SK-N-SH (cell line): ENCODE results near the gene TRAPPC3. TPM values are rescaled to one million over a fixed set of nuclear protein-coding genes. Genes with fewer than 3 reads are reported as not detected.

Experiments
- CTCF ChIA-PET: fragments of 300-600, 350-600 bp; formaldehyde crosslinking; extraction: SDS; loops from one replicate; lab custom pipeline; 2021; lab: Yijun Ruan, JAX
- POLR2A ChIA-PET: fragments of 350-600 bp; sonication (Branson Sonifier 250); formaldehyde crosslinking; extraction: SDS; loops from one replicate; lab custom pipeline; 2020; ENCODE audit warnings: antibody characterized with exemption, inconsistent platforms; lab: Yijun Ruan, JAX
- DNase-seq: peaks from one replicate; pipeline ENCODE4 v3.0.0; 2012
- H2AFZ ChIP-seq: fragments of 200-600 bp; sonication (generic); 2 replicates; pipeline ENCODE4 v1.8.1; 2016; ENCODE audit warnings: antibody characterized with exemption, mild to moderate bottlenecking, low read depth
- H3F3A ChIP-seq: fragments of 200-600 bp; sonication (generic); replicated peaks from 2 replicates; pipeline ENCODE3; 2016; ENCODE audit warnings: antibody characterized with exemption, mild to moderate bottlenecking; ENCODE audit not compliant: insufficient read depth
- H3K27ac ChIP-seq, 2 experiments: fragments of 200-500 bp in 1 of 2; fragments of 200-600 bp in 1 of 2; sonication (Bioruptor generic) in 1 of 2; sonication (generic), shearing (Covaris generic) in 1 of 2; 2 replicates each; pipeline versions ENCODE4 v1.5.1 to v1.6.1; 2014 to 2016; ENCODE audit warnings: low read depth in 2 of 2, inconsistent platforms in 1 of 2, low read length in 1 of 2, mild to moderate bottlenecking in 1 of 2, mixed read lengths in 1 of 2
- H3K27me3 ChIP-seq: fragments of 200-600 bp; sonication (generic), shearing (Covaris generic); 2 replicates; pipeline ENCODE4 v1.6.1; 2016; ENCODE audit warnings: mixed run types; ENCODE audit not compliant: insufficient read depth
- H3K36me3 ChIP-seq, 2 experiments: fragments of 200-500 bp in 1 of 2; fragments of 200-600 bp in 1 of 2; sonication (Bioruptor generic) in 1 of 2; sonication (generic) in 1 of 2; replicated peaks in 1 of 2; 2 replicates each; pipeline versions ENCODE3 to v1.5.1; 2014 to 2016; ENCODE audit warnings: low read length in 1 of 2, mild to moderate bottlenecking in 1 of 2; ENCODE audit not compliant: insufficient read depth in 2 of 2, control insufficient read depth in 1 of 2
- H3K4me1 ChIP-seq, 2 experiments: fragments of 200-500 bp in 1 of 2; fragments of 200-600 bp in 1 of 2; sonication (Bioruptor generic) in 1 of 2; sonication (generic), shearing (Covaris generic) in 1 of 2; 2 replicates each; pipeline versions ENCODE4 v1.5.1 to v1.6.1; 2014 to 2016; ENCODE audit warnings: low read depth in 1 of 2, low read length in 1 of 2, mixed run types in 1 of 2; ENCODE audit not compliant: insufficient read depth in 2 of 2, control insufficient read depth in 1 of 2
- H3K4me2 ChIP-seq: fragments of 200-600 bp; sonication (generic), shearing (Covaris generic); 2 replicates; pipeline ENCODE4 v1.6.1; 2017; ENCODE audit warnings: mixed run types
- H3K4me3 ChIP-seq, 2 experiments: fragments of 200-500 bp in 1 of 2; fragments of 200-600 bp in 1 of 2; sonication (Bioruptor generic) in 1 of 2; sonication (generic), shearing (Covaris generic) in 1 of 2; 2 replicates each; pipeline versions ENCODE4 v1.5.1 to v1.8.1; 2014 to 2016; ENCODE audit warnings: low read depth in 2 of 2, inconsistent platforms in 1 of 2, low read length in 1 of 2, mild to moderate bottlenecking in 1 of 2, mixed read lengths in 1 of 2, moderate library complexity in 1 of 2
- H3K79me2 ChIP-seq: fragments of 200-600 bp; sonication (generic); 2 replicates; pipeline ENCODE4 v1.8.1; 2017; ENCODE audit warnings: mild to moderate bottlenecking; ENCODE audit not compliant: insufficient read depth
- H3K9ac ChIP-seq: fragments of 200-600 bp; sonication (generic); 2 replicates; pipeline ENCODE4 v1.6.1; 2017; ENCODE audit warnings: mixed run types
- H3K9me2 ChIP-seq: fragments of 200-600 bp; sonication (generic); 2 replicates; pipeline ENCODE4 v1.6.1; 2017; ENCODE audit warnings: mixed run types
- H3K9me3 ChIP-seq: fragments of 200-600 bp; sonication (generic); 2 replicates; pipeline ENCODE4 v1.6.1; 2017; ENCODE audit warnings: mixed run types, mild to moderate bottlenecking, moderate library complexity
- H4K20me1 ChIP-seq: fragments of 200-600 bp; sonication (generic); 2 replicates; pipeline ENCODE4 v1.6.1; 2017; ENCODE audit warnings: mild to moderate bottlenecking, mixed run types; ENCODE audit not compliant: insufficient read depth
- CHD2 ChIP-seq: fragments of 150-350 bp; IDR thresholded peaks from 2 replicates; pipeline ENCODE4 v1.6.1; 2018; ENCODE audit warnings: low read length; ENCODE audit not compliant: partially characterized antibody
- CTCF ChIP-seq: fragments of 200-600 bp; sonication (generic); IDR thresholded peaks from 2 replicates; pipeline ENCODE4 v1.6.1; 2017; ENCODE audit warnings: antibody characterized with exemption, mild to moderate bottlenecking, moderate library complexity
- ELF1 ChIP-seq: IDR thresholded peaks from 2 replicates; pipeline ENCODE4 v1.4.0; 2012
- EP300 ChIP-seq, 2 experiments: IDR thresholded peaks; 2 replicates each; pipeline versions ENCODE4 v1.4.0 to v1.6.1; 2012; ENCODE audit warnings: borderline replicate concordance in 1 of 2, low read depth in 1 of 2, low read length in 1 of 2
- EZH2phosphoT487 ChIP-seq: fragments of 200-600 bp; sonication (generic); IDR thresholded peaks from 2 replicates; pipeline ENCODE4 v1.6.1; 2017; ENCODE audit warnings: low read depth, mixed run types, mild to moderate bottlenecking, antibody characterized with exemption, moderate library complexity, borderline replicate concordance
- FOSL2 ChIP-seq: IDR thresholded peaks from 2 replicates; pipeline ENCODE4 v1.4.0; 2012; ENCODE audit warnings: low read depth, mild to moderate bottlenecking, moderate library complexity, borderline replicate concordance
- FOXM1 ChIP-seq: IDR thresholded peaks from 2 replicates; pipeline ENCODE4 v1.4.0; 2012; ENCODE audit warnings: low read depth, mild to moderate bottlenecking
- GABPA ChIP-seq: IDR thresholded peaks from 2 replicates; pipeline ENCODE4 v1.4.0; 2012; ENCODE audit warnings: low read depth, mild to moderate bottlenecking
- GATA2 ChIP-seq: sonication (generic); formaldehyde crosslinking; IDR thresholded peaks from 2 replicates; pipeline ENCODE4 v1.5.0; 2020; ENCODE audit warnings: mild to moderate bottlenecking, missing genetic modification reagents
- IRF3 ChIP-seq: fragments of 150-350 bp; IDR thresholded peaks from 2 replicates; pipeline ENCODE4 v1.6.1; 2016; ENCODE audit warnings: mild to moderate bottlenecking, low read depth, low read length
- NRF1 ChIP-seq: IDR thresholded peaks from 2 replicates; pipeline ENCODE4 v1.6.1; 2012; ENCODE audit warnings: low read depth, mild to moderate bottlenecking, low read length
- PBX3 ChIP-seq: IDR thresholded peaks from 2 replicates; pipeline ENCODE4; 2012
- POLR2AphosphoS5 ChIP-seq: IDR thresholded peaks from 2 replicates; pipeline ENCODE4 v1.6.1; 2012; ENCODE audit warnings: low read depth, low read length
- RCOR1 ChIP-seq: fragments of 150-350 bp; IDR thresholded peaks from 2 replicates; pipeline ENCODE4 v1.6.1; 2017; ENCODE audit warnings: antibody characterized with exemption, low read length
- SIN3A ChIP-seq: IDR thresholded peaks from 2 replicates; pipeline ENCODE4 v1.6.1; 2012; ENCODE audit warnings: low read depth, mild to moderate bottlenecking, low read length, moderate library complexity, borderline replicate concordance
- SMC3 ChIP-seq: IDR thresholded peaks from 2 replicates; pipeline ENCODE4 v1.6.1; 2012; ENCODE audit warnings: low read depth, low read length, improper control_type of control experiment
- TAF1 ChIP-seq: IDR thresholded peaks from 2 replicates; pipeline ENCODE4 v1.6.1; 2012; ENCODE audit warnings: low read depth, mild to moderate bottlenecking, low read length, moderate library complexity, borderline replicate concordance
- TCF12 ChIP-seq: IDR thresholded peaks from 2 replicates; pipeline ENCODE4 v1.4.0; 2012
- WGBS: methylation state at CpG from one replicate; pipeline ENCODE4 v1.1.6; 2017; ENCODE audit warnings: low lambda C conversion rate; 5-methylcytosine and 5-hydroxymethylcytosine counted together
- polyA plus RNA-seq, 3 experiments: library from polyadenylated mRNA; depleted of rRNA; stranded (reverse); fragments of >200 nt; gene quantifications; 2 replicates each; pipeline ENCODE4 v1.2.3, GENCODE V29; 2012
- TF ChIP-seq, protein P1 (sequence below): IDR thresholded peaks from 2 replicates; pipeline ENCODE4 v1.4.0; 2012; ENCODE audit warnings: low read depth, borderline replicate concordance
- TF ChIP-seq, protein P2 (sequence below): IDR thresholded peaks from 2 replicates; pipeline ENCODE4 v1.4.0; 2012; ENCODE audit warnings: low read depth

The TRAPPC3 gene
- polyA plus RNA-seq, 1 of the 3 experiments (the other 2 are of a cell fraction) = 149 TPM

DNA sequence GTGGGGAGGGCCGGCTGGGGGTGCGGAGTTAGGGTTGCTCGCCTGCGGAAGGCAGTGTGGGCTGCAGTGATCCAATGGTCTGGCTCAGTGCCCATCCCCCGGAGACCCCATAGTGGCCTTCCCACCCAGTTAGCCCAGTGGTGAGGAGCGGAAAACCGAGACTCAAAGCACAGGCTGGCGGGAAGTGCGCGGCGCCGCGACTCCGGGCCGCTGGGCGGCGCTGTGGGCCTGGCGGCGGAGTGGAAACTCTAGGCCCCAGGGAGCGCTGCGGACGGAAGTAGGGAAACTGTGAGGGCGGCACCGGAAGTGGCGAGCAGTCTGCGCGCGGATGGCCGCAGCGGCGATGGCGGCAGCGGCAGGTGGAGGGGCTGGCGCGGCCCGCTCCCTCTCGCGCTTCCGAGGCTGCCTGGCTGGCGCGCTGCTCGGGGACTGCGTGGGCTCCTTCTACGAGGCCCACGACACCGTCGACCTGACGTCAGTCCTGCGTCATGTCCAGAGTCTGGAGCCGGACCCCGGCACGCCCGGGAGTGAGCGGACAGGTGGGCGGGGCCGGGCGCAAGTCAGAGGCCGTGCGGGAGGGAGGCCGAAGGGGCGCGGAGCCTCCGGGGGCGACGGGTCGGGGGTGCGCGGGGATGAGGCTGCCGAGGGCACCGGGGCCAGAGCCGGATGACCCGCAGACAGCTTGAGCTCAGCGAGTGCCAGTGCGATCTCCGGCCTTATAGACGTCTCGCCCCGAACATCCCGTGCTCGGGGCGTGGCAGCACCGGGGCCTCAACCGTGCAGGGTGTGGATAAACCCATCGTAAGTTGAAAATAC is 60.5 kb downstream of the TRAPPC3 start, which contains the start of gene ADPRS (continued):
- TF ChIP-seq PBX3 (peak; percentile 38; the same call in 1 of the 2 replicates), EZH2phosphoT487 (no peak), NRF1 (no peak; the same call in 1 of the 2 replicates), FOXM1 (no peak; the same call in 1 of the 2 replicates), RCOR1 (peak; percentile 43; the same call in 1 of the 2 replicates), GATA2 (CRISPR knock-in tag) (no peak), TAF1 (peak; percentile 97; the same call in 1 of the 2 replicates), POLR2AphosphoS5 (peak; percentile 95), FOSL2 (no peak; the same call in 1 of the 2 replicates), EP300 (IDR thresholded peaks at IDR 0.05; ENCODE audit: borderline replicate concordance in 1 of 2, low read depth in 1 of 2, low read length in 1 of 2) (peak in 1 of 2 experiments; percentile 54; a peak in 1 of 4 replicates), SMC3 (peak; percentile 56)
- TF ChIP-seq, protein P1, sequence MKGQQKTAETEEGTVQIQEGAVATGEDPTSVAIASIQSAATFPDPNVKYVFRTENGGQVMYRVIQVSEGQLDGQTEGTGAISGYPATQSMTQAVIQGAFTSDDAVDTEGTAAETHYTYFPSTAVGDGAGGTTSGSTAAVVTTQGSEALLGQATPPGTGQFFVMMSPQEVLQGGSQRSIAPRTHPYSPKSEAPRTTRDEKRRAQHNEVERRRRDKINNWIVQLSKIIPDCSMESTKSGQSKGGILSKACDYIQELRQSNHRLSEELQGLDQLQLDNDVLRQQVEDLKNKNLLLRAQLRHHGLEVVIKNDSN = no peak; the same call in 1 of the 2 replicates
- TF ChIP-seq, all 33 proteins: peak for 19

GRCh38 chr1:36088265-36088576 is 61.1 kb downstream of the TRAPPC3 start:
- H3K9me3 ChIP-seq = no peaks in the 10 kb centered on the region
- WGBS = 47% methylated on average over 5 of the region's 8 CpGs
- ChIA-PET POLR2A (no interaction called here), CTCF (no interaction called here)
- H3F3A ChIP-seq = peaks cover 3% of the 10 kb centered on the region
- peak overlapping the region; percentile 84; the same call in 1 of the 2 replicates for H3K9ac ChIP-seq
- H2AFZ ChIP-seq = peak overlapping the region; percentile 100
- H3K27ac ChIP-seq = peak overlapping the region in 1 of 2 experiments; percentile 91; a peak in 1 of 4 replicates
- peaks cover 9 to 23% of the 10 kb centered on the region in 2 experiments for H3K36me3 ChIP-seq
- H3K9me2 ChIP-seq = no peaks in the 10 kb centered on the region
- no peaks in the 10 kb centered on the region for H3K27me3 ChIP-seq
- TF ChIP-seq FOSL2 (no peak), ELF1 (no peak), EZH2phosphoT487 (no peak), SIN3A (no peak), PBX3 (no peak), TCF12 (no peak), SMC3 (no peak), CHD2 (no peak), GABPA (no peak), NRF1 (no peak), IRF3 (no peak), CTCF (no peak), POLR2AphosphoS5 (no peak), EP300 (IDR thresholded peaks at IDR 0.05; ENCODE audit: borderline replicate concordance in 1 of 2, low read depth in 1 of 2, low read length in 1 of 2) (no peak), FOXM1 (no peak), GATA2 (CRISPR knock-in tag) (no peak)
- TF ChIP-seq, protein P2, sequence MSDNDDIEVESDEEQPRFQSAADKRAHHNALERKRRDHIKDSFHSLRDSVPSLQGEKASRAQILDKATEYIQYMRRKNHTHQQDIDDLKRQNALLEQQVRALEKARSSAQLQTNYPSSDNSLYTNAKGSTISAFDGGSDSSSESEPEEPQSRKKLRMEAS = no peak
- H3K4me1 ChIP-seq = peaks cover 3 to 41% of the 10 kb centered on the region in 2 experiments; a peak in 3 of 4 replicates
- no peak for DNase-seq
- H4K20me1 ChIP-seq = no peaks in the 10 kb centered on the region
- H3K4me3 ChIP-seq = peak overlapping the region; percentile 95 to 97
- H3K79me2 ChIP-seq = peaks cover 40% of the 10 kb centered on the region
- peak overlapping the region; percentile 99 for H3K4me2 ChIP-seq
